Cardiac fibroblast (primary cell): ENCODE data around the gene UTS2B.
"Not testable (repeated sequence)": the region's sequence is repeated elsewhere in the genome, so short reads cannot be mapped to it uniquely, and the experiment has no call there.

Experiments used
- DNase-seq, 2 donors: peaks; one replicate each; pipeline versions ENCODE4 v3.0.0 to v3.0.0-alpha.2; 2010; ENCODE audit warnings: low read depth in 2 of 2
- H3K4me3 ChIP-seq, 2 donors: replicated peaks in 1 of 2; 1 replicate in 1 of 2; 2 replicates in 1 of 2; pipeline ENCODE4 v1.5.1; 2011; ENCODE audit warnings: low read depth in 2 of 2, low read length in 2 of 2, mild to moderate bottlenecking in 2 of 2, moderate library complexity in 1 of 2
- TF ChIP-seq, protein P1 (sequence below): IDR thresholded peaks from one replicate; pipeline ENCODE4 v1.5.1; 2011; ENCODE audit warnings: low read depth, mild to moderate bottlenecking, low read length, inconsistent platforms

The UTS2B gene

DNA sequence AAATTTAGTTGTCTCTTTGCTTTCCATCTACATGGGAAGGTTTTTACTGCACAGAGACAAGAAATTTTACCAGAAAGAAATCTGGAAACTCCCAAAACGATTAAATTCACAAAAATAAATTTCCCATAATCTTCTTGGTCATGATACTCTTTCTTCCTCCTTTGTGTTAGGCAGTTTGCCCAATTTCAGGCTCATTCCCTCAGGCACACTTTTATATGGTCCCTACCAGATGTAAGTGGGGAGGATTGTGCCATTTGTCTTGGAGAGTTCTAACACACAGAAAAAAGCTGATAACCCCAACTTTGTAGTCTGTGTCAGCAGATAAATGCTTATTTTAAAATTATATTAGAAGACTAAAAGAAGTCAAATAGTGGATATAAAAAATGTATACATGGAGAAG is 50.2 kb downstream of the UTS2B start:
- TF ChIP-seq, protein P1, sequence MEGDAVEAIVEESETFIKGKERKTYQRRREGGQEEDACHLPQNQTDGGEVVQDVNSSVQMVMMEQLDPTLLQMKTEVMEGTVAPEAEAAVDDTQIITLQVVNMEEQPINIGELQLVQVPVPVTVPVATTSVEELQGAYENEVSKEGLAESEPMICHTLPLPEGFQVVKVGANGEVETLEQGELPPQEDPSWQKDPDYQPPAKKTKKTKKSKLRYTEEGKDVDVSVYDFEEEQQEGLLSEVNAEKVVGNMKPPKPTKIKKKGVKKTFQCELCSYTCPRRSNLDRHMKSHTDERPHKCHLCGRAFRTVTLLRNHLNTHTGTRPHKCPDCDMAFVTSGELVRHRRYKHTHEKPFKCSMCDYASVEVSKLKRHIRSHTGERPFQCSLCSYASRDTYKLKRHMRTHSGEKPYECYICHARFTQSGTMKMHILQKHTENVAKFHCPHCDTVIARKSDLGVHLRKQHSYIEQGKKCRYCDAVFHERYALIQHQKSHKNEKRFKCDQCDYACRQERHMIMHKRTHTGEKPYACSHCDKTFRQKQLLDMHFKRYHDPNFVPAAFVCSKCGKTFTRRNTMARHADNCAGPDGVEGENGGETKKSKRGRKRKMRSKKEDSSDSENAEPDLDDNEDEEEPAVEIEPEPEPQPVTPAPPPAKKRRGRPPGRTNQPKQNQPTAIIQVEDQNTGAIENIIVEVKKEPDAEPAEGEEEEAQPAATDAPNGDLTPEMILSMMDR: no peak
- H3K4me3 ChIP-seq: no peak overlapping the region
- DNase-seq: no peak

DNA sequence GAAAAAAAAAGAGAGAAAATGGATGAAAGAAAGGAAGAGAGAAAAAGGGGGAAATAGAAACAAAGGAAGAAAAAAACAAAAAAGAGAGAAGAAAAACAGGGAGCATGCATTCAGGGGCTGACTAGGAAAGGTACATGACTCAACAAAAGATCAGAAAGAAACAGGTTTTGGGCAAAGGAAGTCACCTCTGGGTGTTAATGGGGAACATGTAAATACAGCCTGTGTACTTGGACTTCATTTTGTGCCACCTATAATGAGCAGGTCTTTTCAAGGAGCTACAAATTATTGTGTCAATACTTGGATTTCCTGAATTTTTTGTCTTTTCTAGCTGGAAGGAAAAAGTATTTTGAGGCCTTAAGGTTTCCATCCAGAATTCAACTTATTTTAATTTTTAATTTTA is 54.6 kb downstream of the UTS2B start:
- TF ChIP-seq, protein P1: no peak
- H3K4me3 ChIP-seq: no peak overlapping the region
- DNase-seq: no peak

DNA sequence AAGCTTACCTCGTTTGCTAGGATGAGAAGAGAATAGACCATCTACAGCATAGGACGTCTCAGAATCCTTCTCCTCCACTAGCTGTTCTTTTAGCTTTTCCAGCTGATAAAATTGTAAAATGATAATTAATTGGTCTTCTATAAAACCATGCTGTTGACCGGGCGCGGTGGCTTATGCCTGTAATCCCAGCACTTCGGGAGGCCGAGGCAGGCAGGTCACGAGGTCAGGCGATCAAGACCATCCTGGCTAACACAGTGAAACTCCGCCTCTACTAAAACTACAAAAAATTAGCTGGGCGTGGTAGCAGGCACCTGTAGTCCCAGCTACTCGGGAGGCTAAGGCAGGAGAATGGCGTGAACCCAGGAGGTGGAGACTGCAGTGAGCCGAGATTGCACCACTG is 55.1 kb downstream of the UTS2B start:
- not testable (repeated sequence) for DNase-seq, H3K4me3 ChIP-seq

DNA sequence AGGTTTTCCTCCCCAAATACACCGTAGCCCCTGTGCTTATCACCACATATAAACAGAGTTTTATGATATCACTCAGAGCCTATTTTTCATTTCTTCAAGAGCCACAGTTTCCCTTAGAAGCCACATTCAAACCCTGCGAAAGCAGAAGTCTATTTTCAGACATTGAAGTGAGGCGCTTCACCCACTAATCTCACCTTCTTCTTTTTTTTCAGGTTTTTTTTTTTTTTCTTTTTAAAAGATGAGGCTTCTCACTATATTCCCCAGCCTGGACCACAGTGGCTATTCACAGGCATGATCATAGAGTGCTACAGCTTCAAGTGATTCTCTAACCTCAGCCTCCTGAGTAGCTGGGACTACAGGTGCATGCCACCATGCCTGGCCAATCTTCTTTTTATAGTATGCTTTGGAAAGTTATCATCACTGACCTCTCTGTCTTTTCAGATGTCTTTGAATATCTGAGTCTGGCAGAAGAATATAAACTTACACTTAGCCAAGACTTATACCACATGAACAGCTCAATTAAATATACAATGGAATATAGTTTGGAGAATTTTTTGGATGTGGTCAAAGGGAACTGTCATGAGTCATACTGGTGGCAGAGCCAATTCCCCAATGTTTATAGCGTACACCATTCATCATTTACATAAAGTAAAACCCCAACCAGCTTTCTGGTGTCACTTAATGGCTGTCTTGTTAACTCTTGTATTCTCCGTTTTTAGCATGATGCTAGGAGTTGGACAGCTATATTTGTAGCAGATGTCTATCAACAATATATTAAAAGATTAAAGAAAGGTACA is 60.8 kb downstream of the UTS2B start:
- TF ChIP-seq, protein P1: no peak
- DNase-seq: no peak
- no peak overlapping the region for H3K4me3 ChIP-seq

DNA sequence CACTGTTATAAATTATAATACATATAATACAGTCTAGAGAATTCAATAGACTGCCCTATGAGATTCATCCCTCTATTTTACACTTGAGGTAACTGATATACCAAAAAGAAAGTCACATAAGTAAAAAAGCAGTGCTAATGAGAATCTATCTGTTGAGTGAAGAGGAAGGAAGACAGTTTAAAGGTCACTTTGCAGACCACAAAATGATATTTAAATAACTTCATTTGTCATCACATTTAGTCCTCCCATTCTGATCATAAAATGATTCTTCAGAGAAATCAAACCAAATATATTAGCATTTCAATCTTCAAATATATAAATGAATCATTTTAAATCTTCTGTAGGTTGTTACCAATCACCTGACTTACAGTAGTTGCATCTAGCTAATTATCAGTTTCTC is 61.6 kb downstream of the UTS2B start:
- no peak overlapping the region for H3K4me3 ChIP-seq
- no peak for DNase-seq
- TF ChIP-seq, protein P1: no peak

DNA sequence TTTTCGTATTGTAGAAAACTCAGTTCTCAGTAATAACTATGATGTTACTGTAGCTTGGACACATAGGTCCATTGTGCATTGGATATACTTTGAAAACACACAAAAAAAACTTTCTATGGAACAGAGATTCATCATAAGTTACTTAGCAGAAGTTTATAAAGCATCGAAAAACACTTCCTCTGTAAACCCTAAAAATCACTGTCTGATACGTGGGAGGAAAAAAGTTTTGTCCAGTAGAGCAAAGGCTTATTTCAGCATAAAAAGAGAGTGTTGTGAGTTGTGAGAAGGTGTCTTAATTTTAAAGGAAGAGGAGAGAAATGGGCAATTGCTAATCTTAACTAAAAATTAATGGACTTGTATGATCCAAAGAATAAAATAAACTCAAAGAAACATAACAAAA is 66.5 kb downstream of the UTS2B start:
- TF ChIP-seq, protein P1: no peak
- DNase-seq: no peak
- no peak overlapping the region for H3K4me3 ChIP-seq

DNA sequence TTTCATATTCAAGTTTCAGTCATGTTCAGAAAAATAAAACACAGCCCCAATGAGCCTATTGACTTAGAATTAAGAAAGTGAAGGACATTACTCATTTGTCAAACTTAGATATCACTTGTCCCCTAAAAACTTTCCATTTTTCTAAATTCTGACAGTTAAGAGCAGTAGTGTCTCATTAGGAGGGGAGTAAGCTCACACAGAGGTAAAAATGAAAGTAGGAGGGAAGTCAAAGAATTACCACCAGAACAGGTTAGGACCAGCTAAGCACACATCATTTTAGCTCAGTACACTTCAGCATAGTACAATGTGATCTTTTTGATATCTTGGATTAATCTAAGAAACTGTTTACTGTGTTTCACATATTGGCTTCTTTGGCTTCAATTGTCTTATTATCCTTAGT is 67.0 kb downstream of the UTS2B start:
- H3K4me3 ChIP-seq: no peak overlapping the region
- TF ChIP-seq, protein P1: no peak
- DNase-seq: no peak
